ENCODE measurements around the gene SACS.
"Not testable (repeated sequence)": the region's sequence is repeated elsewhere in the genome, so short reads cannot be mapped to it uniquely, and the experiment has no call there.

The SACS gene

GRCh38 chr13:23418776-23419683, 14.5 kb downstream of the SACS start:
- H3K4me3 ChIP-seq (ENCODE audit: low read depth, low read length), result no peak overlapping the region
- DNase-seq (ENCODE audit: low read depth), result no peak
- no peak for TF ChIP-seq CTCF (IDR thresholded peaks at IDR 0.05; ENCODE audit: control insufficient read depth, extremely low read depth, insufficient read depth)

- TF ChIP-seq CTCF (IDR thresholded peaks at IDR 0.05; ENCODE audit: control insufficient read depth, extremely low read depth, insufficient read depth), result no peak
Measured at GRCh38 chr13:23414682-23415081, 18.8 kb downstream of the SACS start.

GRCh38 chr13:23411706-23412105, 21.8 kb downstream of the SACS start:
- H3K4me3 ChIP-seq (ENCODE audit: low read depth, low read length), result no peak overlapping the region
- TF ChIP-seq CTCF (IDR thresholded peaks at IDR 0.05; ENCODE audit: control insufficient read depth, extremely low read depth, insufficient read depth), result no peak
- no peak for DNase-seq (ENCODE audit: low read depth)

More at GRCh38 chr13:23414682-23415081, 18.8 kb downstream of the SACS start:
- no peak for DNase-seq (ENCODE audit: low read depth)
- no peak overlapping the region for H3K4me3 ChIP-seq (ENCODE audit: low read depth, low read length)

GRCh38 chr13:23411220-23411619, 22.3 kb downstream of the SACS start:
- no peak overlapping the region for H3K4me3 ChIP-seq (ENCODE audit: low read depth, low read length)
- TF ChIP-seq CTCF (IDR thresholded peaks at IDR 0.05; ENCODE audit: control insufficient read depth, extremely low read depth, insufficient read depth), result no peak
- no peak for DNase-seq (ENCODE audit: low read depth)

- H3K4me3 ChIP-seq (ENCODE audit: low read depth, low read length), result no peak overlapping the region
- DNase-seq (ENCODE audit: low read depth), result no peak
- no peak for TF ChIP-seq CTCF (IDR thresholded peaks at IDR 0.05; ENCODE audit: control insufficient read depth, extremely low read depth, insufficient read depth)
Measured at GRCh38 chr13:23408026-23408425, 25.5 kb downstream of the SACS start.

- not testable (repeated sequence) for H3K4me3 ChIP-seq (ENCODE audit: low read depth, low read length); DNase-seq (ENCODE audit: low read depth)
Measured at GRCh38 chr13:23401156-23401555, 32.3 kb downstream of the SACS start.

- TF ChIP-seq CTCF (IDR thresholded peaks at IDR 0.05; ENCODE audit: control insufficient read depth, extremely low read depth, insufficient read depth), result no peak
- no peak overlapping the region for H3K4me3 ChIP-seq (ENCODE audit: low read depth, low read length)
- no peak for DNase-seq (ENCODE audit: low read depth)
Measured at GRCh38 chr13:23399347-23399746, 34.2 kb downstream of the SACS start.

Measured in LNCaP clone FGC (cell line).